HUES48 (cell line): ENCODE data around the gene TMPRSS6.

Experiments
- H3K27ac ChIP-seq: one replicate; pipeline ENCODE4 v1.7.0; 2013; ENCODE audit warnings: low read depth, low read length, inconsistent platforms
- H3K27me3 ChIP-seq: 2 replicates; pipeline ENCODE4 v1.6.1; 2013; ENCODE audit warnings: mild to moderate bottlenecking, low read length; ENCODE audit not compliant: control insufficient read depth, insufficient read depth
- H3K36me3 ChIP-seq: 2 replicates; pipeline ENCODE4 v1.6.1; 2013; ENCODE audit warnings: low read length; ENCODE audit not compliant: control insufficient read depth, insufficient read depth
- H3K4me1 ChIP-seq: 2 replicates; pipeline ENCODE4 v1.6.1; 2013; ENCODE audit warnings: mild to moderate bottlenecking, low read length; ENCODE audit not compliant: control insufficient read depth, insufficient read depth
- H3K4me3 ChIP-seq: 2 replicates; pipeline ENCODE4 v1.5.1; 2013; ENCODE audit warnings: mild to moderate bottlenecking, low read depth, low read length
- H3K9ac ChIP-seq: 2 replicates; pipeline ENCODE4 v1.6.1; 2013; ENCODE audit warnings: mild to moderate bottlenecking, low read depth, low read length, moderate library complexity
- H3K9me3 ChIP-seq: 2 replicates; pipeline ENCODE4 v1.6.1; 2013; ENCODE audit warnings: low read length; ENCODE audit not compliant: control insufficient read depth, insufficient read depth

Gene TMPRSS6

GRCh38 chr22:37097346-37097745, 12.2 kb downstream of the TMPRSS6 start:
- Histone ChIP-seq H3K4me3 (no peak overlapping the region), H3K27ac (no peak overlapping the region), H3K9me3 (no peaks in the 10 kb centered on the region), H3K27me3 (peaks cover 5% of the 10 kb centered on the region; the same call in 1 of the 2 replicates), H3K4me1 (no peaks in the 10 kb centered on the region), H3K9ac (no peak overlapping the region), H3K36me3 (no peaks in the 10 kb centered on the region)

- Histone ChIP-seq H3K27me3 (peaks cover 5% of the 10 kb centered on the region; the same call in 1 of the 2 replicates), H3K4me1 (no peaks in the 10 kb centered on the region), H3K36me3 (no peaks in the 10 kb centered on the region), H3K9ac (no peak overlapping the region), H3K4me3 (no peak overlapping the region), H3K27ac (no peak overlapping the region), H3K9me3 (no peaks in the 10 kb centered on the region)
These were observed 14.4 kb downstream of the TMPRSS6 start for GRCh38 chr22:37095113-37095512.

- Histone ChIP-seq H3K9me3 (no peaks in the 10 kb centered on the region), H3K9ac (no peak overlapping the region), H3K27ac (no peak overlapping the region)
These were observed 15.3 kb downstream of the TMPRSS6 start for GRCh38 chr22:37094239-37094638.

GRCh38 chr22:37092997-37093396, 16.5 kb downstream of the TMPRSS6 start:
- no peak overlapping the region for H3K4me3 ChIP-seq
- H3K27ac ChIP-seq: no peak overlapping the region
- no peaks in the 10 kb centered on the region for H3K36me3 ChIP-seq
- H3K4me1 ChIP-seq: no peaks in the 10 kb centered on the region
- no peaks in the 10 kb centered on the region for H3K9me3 ChIP-seq
- no peak overlapping the region for H3K9ac ChIP-seq
- peaks cover 5% of the 10 kb centered on the region; the same call in 1 of the 2 replicates for H3K27me3 ChIP-seq

More at GRCh38 chr22:37094239-37094638, 15.3 kb downstream of the TMPRSS6 start:
- peaks cover 5% of the 10 kb centered on the region; the same call in 1 of the 2 replicates for H3K27me3 ChIP-seq
- H3K36me3 ChIP-seq: no peaks in the 10 kb centered on the region
- H3K4me1 ChIP-seq: no peaks in the 10 kb centered on the region
- no peak overlapping the region for H3K4me3 ChIP-seq

- H3K27me3 ChIP-seq: peaks cover under 1% of the 10 kb centered on the region; the same call in 1 of the 2 replicates
- H3K9ac ChIP-seq: no peak overlapping the region
- no peak overlapping the region for H3K4me3 ChIP-seq
- H3K4me1 ChIP-seq: no peaks in the 10 kb centered on the region
- H3K36me3 ChIP-seq: no peaks in the 10 kb centered on the region
- no peak overlapping the region for H3K27ac ChIP-seq
- no peaks in the 10 kb centered on the region for H3K9me3 ChIP-seq
These were observed 17.5 kb downstream of the TMPRSS6 start for GRCh38 chr22:37091994-37092393.

- Histone ChIP-seq H3K27me3 (no peaks in the 10 kb centered on the region), H3K4me3 (no peak overlapping the region), H3K4me1 (no peaks in the 10 kb centered on the region), H3K9ac (no peak overlapping the region), H3K27ac (no peak overlapping the region), H3K36me3 (no peaks in the 10 kb centered on the region), H3K9me3 (no peaks in the 10 kb centered on the region)
These were observed 18.4 kb downstream of the TMPRSS6 start for GRCh38 chr22:37090920-37091695.

- H3K4me3 ChIP-seq: no peak overlapping the region
- H3K27me3 ChIP-seq: no peaks in the 10 kb centered on the region
- H3K9me3 ChIP-seq: no peaks in the 10 kb centered on the region
These were observed 20.1 kb downstream of the TMPRSS6 start for GRCh38 chr22:37089434-37089833.

GRCh38 chr22:37088750-37089408, 20.6 kb downstream of the TMPRSS6 start:
- Histone ChIP-seq H3K36me3 (no peaks in the 10 kb centered on the region), H3K9me3 (no peaks in the 10 kb centered on the region), H3K27ac (no peak overlapping the region), H3K4me1 (no peaks in the 10 kb centered on the region), H3K4me3 (no peak overlapping the region), H3K27me3 (no peaks in the 10 kb centered on the region), H3K9ac (no peak overlapping the region)

More at GRCh38 chr22:37089434-37089833, 20.1 kb downstream of the TMPRSS6 start:
- H3K4me1 ChIP-seq: no peaks in the 10 kb centered on the region
- H3K9ac ChIP-seq: no peak overlapping the region
- H3K36me3 ChIP-seq: no peaks in the 10 kb centered on the region
- no peak overlapping the region for H3K27ac ChIP-seq

- no peak overlapping the region for H3K27ac ChIP-seq
- no peaks in the 10 kb centered on the region for H3K4me1 ChIP-seq
- no peak overlapping the region for H3K9ac ChIP-seq
- H3K27me3 ChIP-seq: no peaks in the 10 kb centered on the region
- H3K36me3 ChIP-seq: no peaks in the 10 kb centered on the region
- H3K4me3 ChIP-seq: no peak overlapping the region
- H3K9me3 ChIP-seq: no peaks in the 10 kb centered on the region
These were observed 21.4 kb downstream of the TMPRSS6 start for GRCh38 chr22:37088108-37088605.

- no peak overlapping the region for H3K27ac ChIP-seq
- H3K4me3 ChIP-seq: no peak overlapping the region
- H3K4me1 ChIP-seq: no peaks in the 10 kb centered on the region
- no peaks in the 10 kb centered on the region for H3K9me3 ChIP-seq
- no peaks in the 10 kb centered on the region for H3K36me3 ChIP-seq
- H3K9ac ChIP-seq: no peak overlapping the region
- H3K27me3 ChIP-seq: no peaks in the 10 kb centered on the region
These were observed 23.3 kb downstream of the TMPRSS6 start for GRCh38 chr22:37086184-37086583.

- Histone ChIP-seq H3K27ac (no peak overlapping the region), H3K9me3 (no peaks in the 10 kb centered on the region), H3K27me3 (no peaks in the 10 kb centered on the region), H3K9ac (no peak overlapping the region), H3K4me1 (no peaks in the 10 kb centered on the region), H3K36me3 (no peaks in the 10 kb centered on the region), H3K4me3 (no peak overlapping the region)
These were observed 25.1 kb downstream of the TMPRSS6 start for GRCh38 chr22:37084385-37084784.
